ENCODE results near the gene FHIT. TPM values are rescaled to one million over a fixed set of nuclear protein-coding genes. Genes with fewer than 3 reads are reported as not detected.

The FHIT gene
- total RNA-seq, 4 donors from 2014 or later: 4.4 to 10.6 (median 8.4) TPM

DNA sequence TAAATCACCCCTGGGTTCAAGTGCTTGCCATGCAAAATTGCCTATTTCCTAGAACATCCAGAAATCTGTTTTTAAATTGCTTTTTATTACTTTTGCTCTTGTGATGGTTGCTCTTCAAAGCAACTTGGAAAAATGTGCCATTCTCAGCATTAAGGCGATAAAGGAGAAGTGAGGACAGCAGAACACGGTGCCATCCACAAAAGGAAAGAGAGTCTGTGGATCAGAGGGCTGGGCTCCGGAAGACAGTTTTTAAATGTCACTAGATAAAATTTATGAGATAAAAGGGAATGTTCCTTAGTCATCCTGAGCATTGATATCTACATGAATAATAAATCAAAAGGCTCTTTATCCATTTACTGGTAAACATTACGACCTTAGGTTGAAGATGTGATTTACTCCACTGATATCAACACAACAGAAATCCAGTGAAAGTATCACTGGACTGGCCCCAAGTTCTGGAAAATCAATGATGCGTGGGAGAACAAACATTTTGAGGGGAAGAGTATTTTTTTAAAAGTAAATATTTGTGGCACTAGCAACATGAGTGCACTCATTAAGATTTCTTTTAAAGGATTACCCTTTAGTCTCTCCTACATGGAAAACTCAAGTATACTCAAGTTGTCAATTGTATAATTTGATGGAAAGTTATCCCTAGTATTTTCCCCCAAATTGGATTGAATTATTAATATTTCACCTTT, 554.7 kb downstream of the FHIT start:
- TF ChIP-seq, protein P1, sequence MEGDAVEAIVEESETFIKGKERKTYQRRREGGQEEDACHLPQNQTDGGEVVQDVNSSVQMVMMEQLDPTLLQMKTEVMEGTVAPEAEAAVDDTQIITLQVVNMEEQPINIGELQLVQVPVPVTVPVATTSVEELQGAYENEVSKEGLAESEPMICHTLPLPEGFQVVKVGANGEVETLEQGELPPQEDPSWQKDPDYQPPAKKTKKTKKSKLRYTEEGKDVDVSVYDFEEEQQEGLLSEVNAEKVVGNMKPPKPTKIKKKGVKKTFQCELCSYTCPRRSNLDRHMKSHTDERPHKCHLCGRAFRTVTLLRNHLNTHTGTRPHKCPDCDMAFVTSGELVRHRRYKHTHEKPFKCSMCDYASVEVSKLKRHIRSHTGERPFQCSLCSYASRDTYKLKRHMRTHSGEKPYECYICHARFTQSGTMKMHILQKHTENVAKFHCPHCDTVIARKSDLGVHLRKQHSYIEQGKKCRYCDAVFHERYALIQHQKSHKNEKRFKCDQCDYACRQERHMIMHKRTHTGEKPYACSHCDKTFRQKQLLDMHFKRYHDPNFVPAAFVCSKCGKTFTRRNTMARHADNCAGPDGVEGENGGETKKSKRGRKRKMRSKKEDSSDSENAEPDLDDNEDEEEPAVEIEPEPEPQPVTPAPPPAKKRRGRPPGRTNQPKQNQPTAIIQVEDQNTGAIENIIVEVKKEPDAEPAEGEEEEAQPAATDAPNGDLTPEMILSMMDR (IDR thresholded peaks at IDR 0.05; ENCODE audit: low read depth): no peak

DNA sequence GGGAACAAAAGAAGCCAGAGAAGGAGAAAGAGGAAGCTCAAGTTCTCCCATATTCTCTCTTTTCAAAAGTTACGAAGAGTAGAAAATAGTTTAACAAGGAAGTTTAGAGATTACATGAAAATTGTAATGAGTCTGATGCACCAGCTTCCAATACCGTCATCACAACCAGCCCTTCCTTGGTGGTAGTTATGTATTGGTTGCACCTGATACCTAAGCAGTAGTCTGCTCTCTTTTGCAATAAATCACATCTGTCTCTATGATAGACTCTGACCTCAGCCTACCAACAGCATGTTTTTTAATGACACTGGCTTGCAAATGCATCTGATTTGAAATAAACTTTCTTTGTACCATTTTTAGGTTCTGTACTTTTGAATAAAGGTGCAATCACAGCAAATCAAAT, 575.8 kb downstream of the FHIT start:
- TF ChIP-seq, protein P1 (IDR thresholded peaks at IDR 0.05; ENCODE audit: low read depth): no peak

DNA sequence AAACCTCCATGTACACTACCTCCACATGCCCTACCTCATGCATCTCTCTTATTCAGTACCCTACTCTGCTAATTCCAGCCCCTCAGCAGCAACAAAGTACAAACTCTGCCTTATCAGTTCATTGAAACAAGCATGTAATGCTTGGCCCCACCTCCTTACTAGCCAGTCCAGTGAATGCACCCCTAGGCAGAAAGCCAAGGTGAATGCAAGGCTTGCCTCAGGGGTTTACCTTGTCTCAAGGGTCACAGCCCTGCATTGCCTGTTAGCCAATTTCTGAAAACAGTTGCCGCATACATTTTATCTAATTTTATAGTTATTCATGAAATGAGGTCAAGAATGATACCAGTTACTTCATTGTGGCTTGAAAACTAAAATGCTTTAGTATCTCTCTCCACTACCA, 576.4 kb downstream of the FHIT start:
- TF ChIP-seq, protein P1 (IDR thresholded peaks at IDR 0.05; ENCODE audit: low read depth): no peak

DNA sequence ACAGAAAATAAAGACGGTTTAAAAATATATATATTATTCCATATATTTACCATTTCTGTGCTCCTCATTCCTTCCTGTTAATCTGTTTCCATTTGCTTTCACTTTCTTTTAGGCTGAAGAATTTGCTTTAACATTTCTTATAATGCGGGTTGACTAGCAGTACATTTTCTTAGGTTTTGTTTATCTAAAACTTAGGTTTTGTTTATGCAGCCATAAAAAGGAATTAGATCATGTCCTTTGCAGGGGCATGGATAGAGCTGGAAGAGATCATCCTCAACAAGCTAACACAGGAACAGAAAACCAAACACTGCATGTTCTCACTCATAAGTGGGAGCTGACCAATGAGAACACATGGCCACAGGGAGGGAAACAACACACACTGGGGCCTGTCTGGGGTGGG, 578.1 kb downstream of the FHIT start:
- TF ChIP-seq, protein P1 (IDR thresholded peaks at IDR 0.05; ENCODE audit: low read depth): no peak

DNA sequence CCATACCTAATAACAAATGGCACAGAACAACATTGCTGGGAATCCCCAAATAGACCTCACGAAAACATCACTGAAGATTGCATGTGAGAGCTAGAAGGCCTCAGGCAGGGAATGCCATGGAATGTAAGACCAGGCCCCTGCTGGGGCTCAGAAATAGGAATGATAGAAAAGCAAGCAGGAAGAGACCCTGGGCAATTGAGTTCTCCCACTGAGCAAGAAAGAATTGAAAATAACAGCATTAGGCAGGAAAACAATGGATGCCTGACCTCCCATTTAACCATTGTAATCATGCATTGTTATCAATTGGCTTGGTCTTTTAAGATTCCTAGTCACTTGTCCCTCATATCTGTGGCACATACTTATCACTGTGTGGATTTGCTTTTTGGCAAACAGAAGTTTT, 581.6 kb downstream of the FHIT start:
- TF ChIP-seq, protein P1 (IDR thresholded peaks at IDR 0.05; ENCODE audit: low read depth): no peak

DNA sequence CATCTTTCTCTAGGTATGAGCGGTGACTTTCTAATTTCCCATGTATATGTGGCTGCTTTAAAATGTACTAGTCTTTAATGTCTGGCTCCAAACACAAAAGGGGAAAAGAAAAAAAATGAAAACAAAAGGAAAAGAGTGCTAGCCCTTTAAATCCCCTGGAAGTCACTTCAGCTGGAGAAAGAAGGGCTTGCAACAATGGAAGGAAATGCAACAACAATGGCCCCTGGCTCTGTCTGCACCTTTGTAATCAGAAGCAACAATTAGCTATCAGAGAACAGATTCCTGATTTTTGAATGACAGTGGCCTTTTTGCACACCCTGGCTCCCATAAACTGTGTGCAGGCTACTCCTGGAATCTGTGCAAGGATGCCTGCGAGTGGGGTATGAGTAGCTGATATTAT, 591.2 kb downstream of the FHIT start:
- TF ChIP-seq, protein P1 (IDR thresholded peaks at IDR 0.05; ENCODE audit: low read depth): no peak

DNA sequence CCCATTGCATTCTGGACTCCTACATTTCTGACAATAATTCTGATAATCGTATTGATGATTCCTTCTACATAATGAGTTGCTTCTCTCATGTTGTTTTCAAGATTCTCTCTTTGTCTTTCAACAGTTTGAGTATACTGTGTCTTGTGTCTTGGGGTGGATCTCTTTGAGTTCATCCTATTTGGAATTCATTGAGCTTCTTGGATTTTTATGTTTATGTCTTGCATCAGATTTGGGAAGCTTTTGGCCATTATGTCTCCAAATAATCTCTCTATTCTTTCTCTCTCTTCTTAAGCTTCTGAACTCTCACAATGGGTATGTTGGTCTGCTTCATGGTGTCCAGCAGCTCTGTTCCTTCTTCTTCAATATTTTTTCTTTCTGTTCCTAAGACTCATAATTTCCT, 592.2 kb downstream of the FHIT start:
- TF ChIP-seq, protein P1 (IDR thresholded peaks at IDR 0.05; ENCODE audit: low read depth): no peak

All from subcutaneous adipose tissue (tissue), 4 donors.